ENCODE results near the gene CASQ2. TPM values are rescaled to one million over a fixed set of nuclear protein-coding genes. Genes with fewer than 3 reads are reported as not detected.

CASQ2 gene
- polyA plus RNA-seq, 3 donors: not detected

GRCh38 chr1:115771847-115772457 lies 3.4 kb upstream of the CASQ2 start:
- Histone ChIP-seq H3K9me3 (replicated peaks in 1 of 2; ENCODE audit: control insufficient read depth in 1 of 2, insufficient read depth in 1 of 2, low read length in 2 of 2) (no peaks in the 10 kb centered on the region), H3K4me1 (ENCODE audit: control insufficient read depth in 1 of 2, insufficient read depth in 2 of 2, low read length in 2 of 2) (peaks cover 0 to 5% of the 10 kb centered on the region in 2 donors), H3K79me2 (ENCODE audit: insufficient read depth, low read length) (no peaks in the 10 kb centered on the region), H3K4me3 (replicated peaks in 1 of 3; ENCODE audit: low read depth in 2 of 3, low read length in 3 of 3) (peak overlapping the region in 1 of 3 experiments; percentile 25), H4K20me1 (ENCODE audit: insufficient read depth, low read length) (no peaks in the 10 kb centered on the region), H2AFZ (ENCODE audit: insufficient read depth, low read depth, low read length, poor library complexity, severe bottlenecking) (peak overlapping the region; percentile 25), H3K27ac (ENCODE audit: low read depth in 1 of 2, low read length in 2 of 2) (no peak overlapping the region), H3K27me3 (ENCODE audit: control insufficient read depth in 2 of 2, insufficient read depth in 2 of 2, low read length in 2 of 2) (peaks cover 0 to 2% of the 10 kb centered on the region in 2 donors), H3K4me2 (replicated peaks; ENCODE audit: extremely low read depth, low read length, poor library complexity, severe bottlenecking) (peak overlapping the region; percentile 23), H3K9ac (ENCODE audit: insufficient read depth, low read length, poor library complexity, severe bottlenecking) (no peak overlapping the region), H3K36me3 (replicated peaks in 1 of 2; ENCODE audit: control insufficient read depth in 1 of 2, insufficient read depth in 2 of 2, low read length in 2 of 2) (no peaks in the 10 kb centered on the region)
- Mint-ChIP-seq H3K27me3 (ENCODE audit: low read depth in 3 of 3) (peaks cover 7 to 20% (median 13%) of the 10 kb centered on the region in 3 donors), H3K9me3 (peaks cover 0 to 3% (median 0%) of the 10 kb centered on the region in 7 donors), H3K4me3 (no peak overlapping the region), H3K36me3 (no peaks in the 10 kb centered on the region), H3K4me1 (peaks cover 2% of the 10 kb centered on the region), H3K27ac (no peak overlapping the region)
- intact Hi-C loops (cut with micrococcal nuclease): loop anchor here (2.0 to 5.0 kb wide), 2 partner anchors 55 to 57 kb away; no protein-coding TSS in a partner anchor
- peak; percentile 80 for TF ChIP-seq CTCF (IDR thresholded peaks at IDR 0.05)
- 54% methylated on average over 5 of the region's 10 CpGs for WGBS (ENCODE audit: insufficient coverage)
- peak; percentile 44 to 68 (median 53) for DNase-seq

- WGBS (ENCODE audit: insufficient coverage): 75% methylated on average over 6 of the region's 14 CpGs
- H3K36me3 ChIP-seq (replicated peaks in 1 of 2; ENCODE audit: control insufficient read depth in 1 of 2, insufficient read depth in 2 of 2, low read length in 2 of 2): no peaks in the 10 kb centered on the region
- intact Hi-C loops (cut with micrococcal nuclease): loop anchor here (2.0 to 5.0 kb wide), 2 partner anchors 54 to 56 kb away; no protein-coding TSS in a partner anchor
- peak overlapping the region; percentile 23 for H3K4me2 ChIP-seq (replicated peaks; ENCODE audit: extremely low read depth, low read length, poor library complexity, severe bottlenecking)
- H3K4me3 ChIP-seq (replicated peaks in 1 of 3; ENCODE audit: low read depth in 2 of 3, low read length in 3 of 3): peak overlapping the region in 1 of 3 experiments; percentile 25
- no peaks in the 10 kb centered on the region for H3K79me2 ChIP-seq (ENCODE audit: insufficient read depth, low read length)
- no peak overlapping the region for H3K27ac ChIP-seq (ENCODE audit: low read depth in 1 of 2, low read length in 2 of 2)
- H3K27ac Mint-ChIP-seq: no peak overlapping the region
- H3K9ac ChIP-seq (ENCODE audit: insufficient read depth, low read length, poor library complexity, severe bottlenecking): no peak overlapping the region
- no peak for TF ChIP-seq CTCF (IDR thresholded peaks at IDR 0.05)
- H3K27me3 ChIP-seq (ENCODE audit: control insufficient read depth in 2 of 2, insufficient read depth in 2 of 2, low read length in 2 of 2): peaks cover 0 to 2% of the 10 kb centered on the region in 2 donors
- peaks cover 5 to 19% (median 11%) of the 10 kb centered on the region in 3 donors for H3K27me3 Mint-ChIP-seq (ENCODE audit: low read depth in 3 of 3)
- peak overlapping the region; percentile 25 for H2AFZ ChIP-seq (ENCODE audit: insufficient read depth, low read depth, low read length, poor library complexity, severe bottlenecking)
- H3K4me1 ChIP-seq (ENCODE audit: control insufficient read depth in 1 of 2, insufficient read depth in 2 of 2, low read length in 2 of 2): peaks cover 0 to 5% of the 10 kb centered on the region in 2 donors
- peaks cover 0 to 3% (median 0%) of the 10 kb centered on the region in 7 donors for H3K9me3 Mint-ChIP-seq
- H3K4me1 Mint-ChIP-seq: peaks cover 2% of the 10 kb centered on the region
- H4K20me1 ChIP-seq (ENCODE audit: insufficient read depth, low read length): no peaks in the 10 kb centered on the region
- no peak for DNase-seq
- no peaks in the 10 kb centered on the region for H3K36me3 Mint-ChIP-seq
- peak overlapping the region in 1 of 2 donors; percentile 35 for H3K4me3 Mint-ChIP-seq
- no peaks in the 10 kb centered on the region for H3K9me3 ChIP-seq (replicated peaks in 1 of 2; ENCODE audit: control insufficient read depth in 1 of 2, insufficient read depth in 1 of 2, low read length in 2 of 2)
These were observed 2.8 kb upstream of the CASQ2 start for GRCh38 chr1:115771094-115771846.
